MM.1S (cell line): ENCODE measurements around the gene SLC6A11.
A peak's percentile ranks its signal among the peaks of the same experiment; 100 is the strongest.

Experiments used
- EZH2phosphoT487 ChIP-seq: fragments of 300-600 bp; sonication (generic); IDR thresholded peaks from 2 replicates; pipeline ENCODE4 v1.6.1; 2018; ENCODE audit warnings: antibody characterized with exemption, low read length
- TF ChIP-seq, protein P1 (sequence below): fragments of 300-600 bp; sonication (generic); IDR thresholded peaks from 2 replicates; pipeline ENCODE4 v1.5.1; 2016; ENCODE audit warnings: antibody characterized with exemption, low read length, mixed read lengths

DNA sequence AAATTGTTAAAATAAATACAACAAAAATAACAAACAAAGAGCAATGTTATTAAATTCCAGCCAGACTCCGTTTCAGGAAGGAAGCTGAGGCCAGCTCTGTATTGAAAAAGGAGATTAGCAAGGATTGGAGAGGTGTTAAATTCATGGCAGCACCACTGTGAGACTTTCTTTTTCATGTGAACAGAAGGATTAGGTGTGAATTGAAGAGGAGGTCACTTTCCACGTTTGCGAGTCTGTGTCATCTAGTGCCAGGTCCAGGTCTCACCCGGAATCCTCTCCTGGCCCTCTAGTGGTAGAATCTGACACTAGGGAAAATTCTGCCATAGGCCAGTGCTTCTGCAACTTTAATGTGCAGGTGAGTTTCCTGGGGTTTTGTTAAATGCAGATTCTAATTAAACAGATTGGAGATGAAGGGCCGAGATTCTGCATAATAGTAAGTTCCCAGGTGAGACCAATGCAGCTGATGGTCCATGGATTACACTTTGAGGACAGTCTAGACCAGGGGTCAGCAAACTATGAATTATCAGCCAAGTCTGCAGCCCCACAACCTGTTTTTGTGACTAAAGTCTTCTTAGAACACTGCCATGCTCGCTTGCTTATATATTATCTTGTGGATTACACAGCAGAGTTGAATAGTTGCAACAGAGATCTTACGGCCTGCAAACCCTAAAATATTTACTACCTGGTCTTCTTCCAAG, 167.3 kb downstream of the SLC6A11 start:
- TF ChIP-seq, protein P1, sequence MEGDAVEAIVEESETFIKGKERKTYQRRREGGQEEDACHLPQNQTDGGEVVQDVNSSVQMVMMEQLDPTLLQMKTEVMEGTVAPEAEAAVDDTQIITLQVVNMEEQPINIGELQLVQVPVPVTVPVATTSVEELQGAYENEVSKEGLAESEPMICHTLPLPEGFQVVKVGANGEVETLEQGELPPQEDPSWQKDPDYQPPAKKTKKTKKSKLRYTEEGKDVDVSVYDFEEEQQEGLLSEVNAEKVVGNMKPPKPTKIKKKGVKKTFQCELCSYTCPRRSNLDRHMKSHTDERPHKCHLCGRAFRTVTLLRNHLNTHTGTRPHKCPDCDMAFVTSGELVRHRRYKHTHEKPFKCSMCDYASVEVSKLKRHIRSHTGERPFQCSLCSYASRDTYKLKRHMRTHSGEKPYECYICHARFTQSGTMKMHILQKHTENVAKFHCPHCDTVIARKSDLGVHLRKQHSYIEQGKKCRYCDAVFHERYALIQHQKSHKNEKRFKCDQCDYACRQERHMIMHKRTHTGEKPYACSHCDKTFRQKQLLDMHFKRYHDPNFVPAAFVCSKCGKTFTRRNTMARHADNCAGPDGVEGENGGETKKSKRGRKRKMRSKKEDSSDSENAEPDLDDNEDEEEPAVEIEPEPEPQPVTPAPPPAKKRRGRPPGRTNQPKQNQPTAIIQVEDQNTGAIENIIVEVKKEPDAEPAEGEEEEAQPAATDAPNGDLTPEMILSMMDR = peak; percentile 69
- no peak for TF ChIP-seq EZH2phosphoT487
